Measurements from ENCODE around the gene EVI2A. TPM values are rescaled to one million over a fixed set of nuclear protein-coding genes. Genes with fewer than 3 reads are reported as not detected.
"Not testable (repeated sequence)": the region's sequence is repeated elsewhere in the genome, so short reads cannot be mapped to it uniquely, and the experiment has no call there.

Gene EVI2A, protein sequence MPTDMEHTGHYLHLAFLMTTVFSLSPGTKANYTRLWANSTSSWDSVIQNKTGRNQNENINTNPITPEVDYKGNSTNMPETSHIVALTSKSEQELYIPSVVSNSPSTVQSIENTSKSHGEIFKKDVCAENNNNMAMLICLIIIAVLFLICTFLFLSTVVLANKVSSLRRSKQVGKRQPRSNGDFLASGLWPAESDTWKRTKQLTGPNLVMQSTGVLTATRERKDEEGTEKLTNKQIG
- total RNA-seq: 10 to 100 TPM; 40.4 to 44.2 TPM

DNA sequence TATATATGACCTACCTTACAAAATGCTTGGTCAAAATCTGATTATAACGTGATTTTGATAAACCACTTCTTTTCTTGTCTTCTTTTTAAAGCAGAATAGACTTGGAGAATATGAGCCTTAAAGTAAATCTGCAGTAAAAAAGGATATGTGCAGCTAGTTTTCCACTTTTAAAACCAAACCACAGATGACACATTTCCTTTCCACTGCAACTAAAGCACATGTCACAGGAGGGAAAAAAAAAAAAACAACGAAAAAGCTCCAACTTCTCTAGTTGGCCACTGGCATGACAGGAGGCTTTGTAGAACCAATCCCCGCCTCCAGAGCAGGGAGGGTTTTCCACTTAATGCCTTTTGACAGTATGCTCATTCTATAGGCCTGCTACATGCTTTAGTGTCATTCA, at the start of gene EVI2A:
Gene EVI2A, minus strand, starts transcription at position 142 of the 400 bp plus-strand sequence. CDS start 2,609 bp downstream, outside the sequence.
- peak; percentile 91 for DNase-seq
- peak within 1 kb of the TSS; percentile 93 for H3K27ac Mint-ChIP-seq
- H3K4me1 Mint-ChIP-seq (ENCODE audit: low read depth): peaks cover 28% of the 10 kb centered on the region
- ChIA-PET POLR2A (interaction anchor here (0.6 to 6.2 kb wide), 9 partner anchors 10 to 351 kb away, joined by 3 to 185 read pairs (median 3); partner anchors contain the start of gene EVI2B), CTCF (interaction anchor here (1.4 to 3.2 kb wide), 2 partner anchors 10 to 51 kb away, joined by 7 to 24 read pairs; no protein-coding TSS in a partner anchor)
- ATAC-seq: peak; percentile 94
- no peaks in the 10 kb centered on the region for H3K27me3 Mint-ChIP-seq (ENCODE audit: low read depth)
- H3K36me3 Mint-ChIP-seq (ENCODE audit: low read depth): peaks cover 28% of the 10 kb centered on the region
- no peaks in the 10 kb centered on the region for H3K9me3 Mint-ChIP-seq (ENCODE audit: insufficient read depth)
- peak within 1 kb of the TSS; percentile 74 for H3K4me3 Mint-ChIP-seq

DNA sequence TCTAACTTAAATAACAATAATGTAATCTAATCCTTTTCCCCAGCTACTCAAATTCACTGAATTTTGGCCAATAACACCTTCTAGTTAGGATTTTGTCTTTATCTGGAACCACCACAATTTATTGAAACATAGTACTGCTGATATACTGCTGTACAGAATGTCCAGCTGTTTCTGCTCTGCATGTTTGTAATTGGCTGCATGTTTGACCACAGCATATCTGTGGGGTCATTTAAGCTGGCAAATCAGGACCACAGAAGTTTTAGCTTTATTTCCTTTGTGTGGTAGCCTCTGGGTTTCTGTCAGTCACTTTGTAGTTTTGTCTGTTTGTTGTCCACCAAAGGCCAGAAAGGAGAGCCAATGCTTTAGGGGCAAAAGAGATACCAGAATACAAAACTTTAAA, 47.8 kb upstream of the EVI2A start:
- Mint-ChIP-seq H3K9me3 (ENCODE audit: insufficient read depth) (no peaks in the 10 kb centered on the region), H3K4me3 (no peak overlapping the region), H3K27ac (no peak overlapping the region), H3K36me3 (ENCODE audit: low read depth) (no peaks in the 10 kb centered on the region), H3K27me3 (ENCODE audit: low read depth) (no peaks in the 10 kb centered on the region), H3K4me1 (ENCODE audit: low read depth) (peaks cover 16% of the 10 kb centered on the region)
- no peak for DNase-seq
- CTCF ChIA-PET: interaction anchor here (1.1 to 3.5 kb wide), 3 partner anchors 20 to 160 kb away, joined by 3 to 13 read pairs (median 3); no protein-coding TSS in a partner anchor
- POLR2A ChIA-PET: no interaction called here
- ATAC-seq: no peak

DNA sequence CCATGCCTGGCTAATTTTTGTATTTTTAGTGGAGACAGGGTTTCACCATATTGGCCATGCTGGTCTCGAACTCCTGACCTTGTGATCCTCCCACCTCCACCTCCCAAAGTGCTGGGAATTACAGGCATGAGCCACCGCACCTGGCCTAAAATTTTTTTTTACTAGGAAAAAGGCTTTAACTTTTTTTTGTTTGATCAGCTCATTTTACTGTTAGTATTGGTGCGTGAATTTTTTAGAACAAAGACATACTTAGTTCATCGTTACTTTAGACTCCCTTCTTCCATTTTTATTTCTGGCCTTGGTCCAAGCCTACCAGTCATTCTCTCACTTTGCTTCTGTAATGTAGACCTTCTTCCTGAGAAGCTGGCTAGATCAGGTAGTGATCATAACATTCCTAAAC, 44.7 kb upstream of the EVI2A start:
- Mint-ChIP-seq H3K4me3 (no peak overlapping the region), H3K36me3 (ENCODE audit: low read depth) (peaks cover 1% of the 10 kb centered on the region), H3K27me3 (ENCODE audit: low read depth) (no peaks in the 10 kb centered on the region), H3K27ac (no peak overlapping the region), H3K9me3 (ENCODE audit: insufficient read depth) (no peaks in the 10 kb centered on the region), H3K4me1 (ENCODE audit: low read depth) (peaks cover 5% of the 10 kb centered on the region)
- no peak for ATAC-seq
- ChIA-PET CTCF (interaction anchor here (1.3 to 3.5 kb wide), 2 partner anchors 150 to 277 kb away, joined by 3 to 13 read pairs; no protein-coding TSS in a partner anchor), POLR2A (no interaction called here)
- no peak for DNase-seq

DNA sequence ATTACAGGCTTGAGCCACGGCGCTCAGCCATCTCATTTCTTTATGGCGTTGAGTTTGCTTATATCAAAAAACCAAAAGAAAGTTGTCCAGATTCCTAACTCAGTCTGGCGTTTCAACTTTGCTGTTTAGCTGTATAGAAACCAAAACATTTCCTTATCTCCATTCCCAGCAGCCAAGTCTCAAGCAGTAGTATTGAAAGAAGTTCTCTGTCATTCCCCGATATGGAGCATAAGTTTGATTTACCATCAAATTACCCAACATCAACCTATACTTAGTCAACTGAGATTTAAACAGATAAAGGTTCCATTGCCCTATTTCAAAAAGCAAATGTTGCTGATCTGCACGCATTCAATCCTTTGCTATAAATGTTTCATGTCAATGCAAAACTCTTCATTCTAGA, 42.6 kb upstream of the EVI2A start:
- peaks cover 2% of the 10 kb centered on the region for H3K4me1 Mint-ChIP-seq (ENCODE audit: low read depth)

GRCh38 chr17:31357839-31358394, 36.5 kb upstream of the EVI2A start:
- peaks cover 4% of the 10 kb centered on the region for H3K36me3 Mint-ChIP-seq (ENCODE audit: low read depth)
- no peak overlapping the region for H3K27ac Mint-ChIP-seq
- no peak for DNase-seq
- H3K9me3 Mint-ChIP-seq (ENCODE audit: insufficient read depth): no peaks in the 10 kb centered on the region
- no peak overlapping the region for H3K4me3 Mint-ChIP-seq
- H3K27me3 Mint-ChIP-seq (ENCODE audit: low read depth): no peaks in the 10 kb centered on the region
- POLR2A ChIA-PET: no interaction called here
- no peak for ATAC-seq
- CTCF ChIA-PET: interaction anchor here (2.6 kb wide), 1 partner anchor 14 kb away, joined by 11 read pairs; no protein-coding TSS in a partner anchor
- H3K4me1 Mint-ChIP-seq (ENCODE audit: low read depth): no peaks in the 10 kb centered on the region

More for the DNA sequence above, 42.6 kb upstream of the EVI2A start:
- ChIA-PET POLR2A (no interaction called here), CTCF (interaction anchor here (1.1 kb wide), 1 partner anchor 9 kb away, joined by 8 read pairs; no protein-coding TSS in a partner anchor)
- peaks cover 3% of the 10 kb centered on the region for H3K36me3 Mint-ChIP-seq (ENCODE audit: low read depth)
- H3K9me3 Mint-ChIP-seq (ENCODE audit: insufficient read depth): no peaks in the 10 kb centered on the region
- no peaks in the 10 kb centered on the region for H3K27me3 Mint-ChIP-seq (ENCODE audit: low read depth)
- no peak overlapping the region for H3K4me3 Mint-ChIP-seq
- no peak overlapping the region for H3K27ac Mint-ChIP-seq
- no peak for DNase-seq
- ATAC-seq: no peak

DNA sequence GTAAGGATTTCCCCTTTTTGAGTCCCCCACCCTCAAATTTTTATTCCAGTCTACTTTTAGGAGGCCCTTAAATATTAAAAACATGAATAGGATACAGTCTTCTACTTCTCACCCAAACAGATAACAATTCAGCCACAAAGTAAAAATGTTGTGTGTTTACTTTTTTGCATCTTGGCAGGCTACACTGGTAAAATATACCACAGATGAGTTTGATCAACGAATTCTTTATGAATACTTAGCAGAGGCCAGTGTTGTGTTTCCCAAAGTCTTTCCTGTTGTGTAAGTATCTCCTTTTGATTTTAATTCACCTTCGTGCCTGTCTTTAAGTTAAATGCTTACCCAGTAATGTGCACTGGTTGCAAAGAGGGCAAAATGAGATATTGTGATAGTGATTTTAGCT, 35.7 kb upstream of the EVI2A start:
- CTCF ChIA-PET: interaction anchor here (1.6 to 2.6 kb wide), 2 partner anchors 11 to 15 kb away, joined by 3 to 11 read pairs; no protein-coding TSS in a partner anchor
- no peak for DNase-seq
- Mint-ChIP-seq H3K4me3 (no peak overlapping the region), H3K27me3 (ENCODE audit: low read depth) (no peaks in the 10 kb centered on the region), H3K9me3 (ENCODE audit: insufficient read depth) (no peaks in the 10 kb centered on the region), H3K4me1 (ENCODE audit: low read depth) (no peaks in the 10 kb centered on the region), H3K36me3 (ENCODE audit: low read depth) (peaks cover 7% of the 10 kb centered on the region), H3K27ac (no peak overlapping the region)
- no peak for ATAC-seq
- POLR2A ChIA-PET: no interaction called here

DNA sequence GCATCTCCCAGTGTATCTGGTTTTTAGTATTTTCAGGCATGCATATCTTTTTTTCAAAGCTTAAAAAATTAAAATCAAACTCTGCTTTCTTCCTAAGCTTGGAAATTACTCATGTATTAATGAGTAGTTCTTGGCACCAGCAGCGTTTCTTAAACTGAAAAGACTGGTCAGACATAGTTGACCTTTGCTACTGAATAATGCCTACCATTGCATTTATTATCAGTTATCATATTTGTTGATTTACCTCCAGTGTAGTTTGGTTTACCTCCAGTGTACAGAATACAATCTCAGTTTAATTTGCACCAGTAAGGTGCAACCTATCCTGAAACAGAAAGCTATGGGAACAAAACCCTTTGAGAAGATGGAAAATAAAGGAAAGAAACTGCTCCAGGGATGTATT, 34.5 kb upstream of the EVI2A start:
- H3K9me3 Mint-ChIP-seq (ENCODE audit: insufficient read depth): no peaks in the 10 kb centered on the region
- no peak overlapping the region for H3K27ac Mint-ChIP-seq
- H3K4me3 Mint-ChIP-seq: no peak overlapping the region
- ChIA-PET POLR2A (interaction anchor here (1.2 kb wide), 1 partner anchor 42 kb away, joined by 3 read pairs; the partner anchor contains the start of gene EVI2B), CTCF (interaction anchor here (1.6 to 2.6 kb wide), 2 partner anchors 12 to 16 kb away, joined by 3 to 11 read pairs; no protein-coding TSS in a partner anchor)
- DNase-seq (no peak), ATAC-seq (no peak)
- no peaks in the 10 kb centered on the region for H3K27me3 Mint-ChIP-seq (ENCODE audit: low read depth)
- no peaks in the 10 kb centered on the region for H3K4me1 Mint-ChIP-seq (ENCODE audit: low read depth)
- peaks cover 8% of the 10 kb centered on the region for H3K36me3 Mint-ChIP-seq (ENCODE audit: low read depth)

DNA sequence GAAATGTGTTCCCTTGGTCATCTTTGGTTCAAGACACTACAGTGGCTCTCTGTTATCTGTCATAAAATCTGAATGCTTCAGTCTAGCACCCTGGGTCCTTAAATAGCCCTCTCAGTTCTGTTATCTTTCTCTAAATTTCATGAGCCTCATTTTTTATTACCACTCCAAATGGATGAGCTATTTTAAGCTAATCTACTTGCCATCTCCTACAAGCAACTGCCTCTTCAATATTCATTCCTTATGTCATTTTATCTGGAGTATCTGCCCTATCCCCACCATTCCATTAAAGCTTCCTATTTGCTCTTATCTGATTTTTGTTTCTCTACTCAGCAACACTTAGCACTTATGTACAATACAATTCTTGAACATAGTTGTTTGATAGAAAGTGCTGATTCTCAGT, 28.0 kb upstream of the EVI2A start:
- H3K4me1 Mint-ChIP-seq (ENCODE audit: low read depth): no peaks in the 10 kb centered on the region
- H3K9me3 Mint-ChIP-seq (ENCODE audit: insufficient read depth): no peaks in the 10 kb centered on the region
- peaks cover 8% of the 10 kb centered on the region for H3K36me3 Mint-ChIP-seq (ENCODE audit: low read depth)
- CTCF ChIA-PET: interaction anchor here (1.4 kb wide), 1 partner anchor 13 kb away, joined by 3 read pairs; no protein-coding TSS in a partner anchor
- no peak overlapping the region for H3K4me3 Mint-ChIP-seq
- POLR2A ChIA-PET: interaction anchor here (0.7 kb wide), 1 partner anchor 31 kb away, joined by 3 read pairs; no protein-coding TSS in a partner anchor
- DNase-seq (no peak), ATAC-seq (no peak)
- no peaks in the 10 kb centered on the region for H3K27me3 Mint-ChIP-seq (ENCODE audit: low read depth)
- no peak overlapping the region for H3K27ac Mint-ChIP-seq

- H3K4me1 Mint-ChIP-seq (ENCODE audit: low read depth); H3K9me3 Mint-ChIP-seq (ENCODE audit: insufficient read depth): not testable (repeated sequence)
Measured at GRCh38 chr17:31345191-31345747, 23.8 kb upstream of the EVI2A start.

DNA sequence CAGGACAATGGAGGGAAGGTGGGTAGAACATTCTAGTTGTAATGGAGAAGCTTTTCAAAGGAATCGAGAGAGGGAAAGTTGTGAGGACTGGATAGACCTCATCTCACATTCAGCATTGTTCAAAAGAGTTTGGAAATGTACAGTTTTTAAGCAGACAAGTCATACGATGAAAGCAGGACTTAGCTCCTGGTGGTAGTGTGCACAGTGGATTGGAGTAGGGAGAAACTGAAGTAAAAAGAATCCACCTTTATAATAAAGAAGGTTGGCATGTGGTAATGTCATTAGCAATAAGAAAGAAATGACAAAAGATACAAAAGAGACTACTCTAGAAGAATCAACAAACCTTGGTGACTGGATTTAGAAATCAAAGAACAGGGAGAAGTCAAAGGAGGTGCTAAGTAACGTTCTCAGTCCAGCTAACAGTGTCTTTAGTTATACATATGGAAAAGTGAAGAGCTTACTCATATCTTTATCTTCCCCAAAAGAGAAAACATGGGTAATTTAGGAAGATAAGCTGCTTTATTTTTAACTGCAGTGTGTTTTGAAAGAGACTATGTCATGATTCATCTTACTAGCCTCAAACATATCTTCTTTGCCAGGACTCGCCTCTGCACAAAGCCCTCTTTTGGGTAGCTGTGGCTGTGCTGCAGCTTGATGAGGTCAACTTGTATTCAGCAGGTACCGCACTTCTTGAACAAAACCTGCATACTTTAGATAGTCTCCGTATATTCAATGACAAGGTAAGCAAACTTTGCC, 18.7 kb upstream of the EVI2A start:
- Mint-ChIP-seq H3K27me3 (ENCODE audit: low read depth) (no peaks in the 10 kb centered on the region), H3K36me3 (ENCODE audit: low read depth) (peaks cover 7% of the 10 kb centered on the region), H3K27ac (no peak overlapping the region), H3K4me1 (ENCODE audit: low read depth) (no peaks in the 10 kb centered on the region), H3K4me3 (no peak overlapping the region), H3K9me3 (ENCODE audit: insufficient read depth) (no peaks in the 10 kb centered on the region)
- CTCF ChIA-PET: interaction anchor here (0.9 to 1.6 kb wide), 4 partner anchors 49 to 124 kb away, joined by 3 to 7 read pairs (median 3); no protein-coding TSS in a partner anchor
- ATAC-seq: no peak
- POLR2A ChIA-PET: no interaction called here
- DNase-seq: no peak

More at GRCh38 chr17:31345191-31345747, 23.8 kb upstream of the EVI2A start:
- H3K4me3 Mint-ChIP-seq; DNase-seq; H3K27me3 Mint-ChIP-seq (ENCODE audit: low read depth); CTCF ChIA-PET; H3K36me3 Mint-ChIP-seq (ENCODE audit: low read depth); H3K27ac Mint-ChIP-seq; POLR2A ChIA-PET: not testable (repeated sequence)
- peak; percentile 63 for ATAC-seq

DNA sequence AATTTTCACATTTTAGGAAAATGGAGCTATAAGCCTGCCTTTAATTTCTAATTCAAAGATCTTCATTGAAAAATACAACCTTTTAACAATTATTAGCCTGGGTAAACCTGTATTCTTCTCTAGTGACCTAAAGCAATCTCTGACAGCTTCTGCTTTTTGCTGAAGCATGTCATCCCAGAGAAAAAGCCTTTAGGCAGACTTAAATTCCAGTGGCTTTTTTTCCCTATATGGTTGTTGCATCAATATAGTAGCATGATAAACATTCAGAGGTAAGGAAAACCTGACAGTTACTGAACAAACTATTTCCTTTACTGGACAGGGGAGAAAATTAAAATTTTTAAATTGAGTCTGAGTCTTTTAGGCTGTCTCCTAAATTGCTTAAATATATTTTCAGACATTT, 7.8 kb upstream of the EVI2A start:
- no peaks in the 10 kb centered on the region for H3K9me3 Mint-ChIP-seq (ENCODE audit: insufficient read depth)
- H3K4me1 Mint-ChIP-seq (ENCODE audit: low read depth): peaks cover 13% of the 10 kb centered on the region
- POLR2A ChIA-PET: interaction anchor here (1.4 kb wide), 1 partner anchor 18 kb away, joined by 6 read pairs; no protein-coding TSS in a partner anchor
- no peak overlapping the region for H3K4me3 Mint-ChIP-seq
- H3K27me3 Mint-ChIP-seq (ENCODE audit: low read depth): no peaks in the 10 kb centered on the region
- no peak overlapping the region for H3K27ac Mint-ChIP-seq
- ATAC-seq (no peak), DNase-seq (no peak)
- CTCF ChIA-PET: interaction anchor here (1.5 kb wide), 1 partner anchor 43 kb away, joined by 5 read pairs; no protein-coding TSS in a partner anchor
- H3K36me3 Mint-ChIP-seq (ENCODE audit: low read depth): peaks cover 12% of the 10 kb centered on the region
